Lower leg skin (tissue), 3 donors: ENCODE data around the gene COASY.

Source experiments
- POLR2A ChIP-seq, 2 donors: fragments of 450-650 bp; IDR thresholded peaks; one replicate each; pipeline ENCODE4 v1.6.1; 2016 to 2017; ENCODE audit warnings: antibody characterized with exemption in 2 of 2, mild to moderate bottlenecking in 1 of 2, moderate library complexity in 1 of 2
- TF ChIP-seq, protein P1 (sequence below), 3 donors: fragments of 450-650 bp; IDR thresholded peaks; one replicate each; pipeline ENCODE4 v1.5.1; 2016; ENCODE audit warnings: antibody characterized with exemption in 3 of 3, mild to moderate bottlenecking in 3 of 3, moderate library complexity in 2 of 3

- TF ChIP-seq, protein P1, sequence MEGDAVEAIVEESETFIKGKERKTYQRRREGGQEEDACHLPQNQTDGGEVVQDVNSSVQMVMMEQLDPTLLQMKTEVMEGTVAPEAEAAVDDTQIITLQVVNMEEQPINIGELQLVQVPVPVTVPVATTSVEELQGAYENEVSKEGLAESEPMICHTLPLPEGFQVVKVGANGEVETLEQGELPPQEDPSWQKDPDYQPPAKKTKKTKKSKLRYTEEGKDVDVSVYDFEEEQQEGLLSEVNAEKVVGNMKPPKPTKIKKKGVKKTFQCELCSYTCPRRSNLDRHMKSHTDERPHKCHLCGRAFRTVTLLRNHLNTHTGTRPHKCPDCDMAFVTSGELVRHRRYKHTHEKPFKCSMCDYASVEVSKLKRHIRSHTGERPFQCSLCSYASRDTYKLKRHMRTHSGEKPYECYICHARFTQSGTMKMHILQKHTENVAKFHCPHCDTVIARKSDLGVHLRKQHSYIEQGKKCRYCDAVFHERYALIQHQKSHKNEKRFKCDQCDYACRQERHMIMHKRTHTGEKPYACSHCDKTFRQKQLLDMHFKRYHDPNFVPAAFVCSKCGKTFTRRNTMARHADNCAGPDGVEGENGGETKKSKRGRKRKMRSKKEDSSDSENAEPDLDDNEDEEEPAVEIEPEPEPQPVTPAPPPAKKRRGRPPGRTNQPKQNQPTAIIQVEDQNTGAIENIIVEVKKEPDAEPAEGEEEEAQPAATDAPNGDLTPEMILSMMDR (IDR thresholded peaks at IDR 0.05): no peak
- no peak for TF ChIP-seq POLR2A (IDR thresholded peaks at IDR 0.05)
Observed at GRCh38 chr17:42521036-42521435, 40.9 kb upstream of the COASY start.
